Measurements from ENCODE around the gene LCN6.

DNA sequence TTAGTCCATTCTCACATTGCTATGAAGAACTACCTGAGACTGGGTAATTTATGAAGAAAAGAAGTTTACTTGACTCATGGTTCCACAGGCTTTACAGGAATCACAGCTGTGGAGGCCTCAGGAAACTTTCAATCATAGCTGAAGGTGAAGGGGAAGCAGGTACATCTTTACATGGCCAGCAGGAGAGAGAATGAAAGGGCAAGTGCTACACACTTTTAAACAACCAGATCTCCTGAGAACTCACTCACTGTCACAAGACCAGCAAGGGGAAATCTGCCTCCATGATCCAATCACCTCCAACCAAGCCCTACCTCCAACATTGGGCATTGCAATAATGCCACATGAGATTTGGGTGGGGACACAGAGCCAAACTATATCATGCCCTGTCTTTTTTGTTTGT lies 3.5 kb upstream of the LCN6 start:
- TF ChIP-seq EZH2 (IDR thresholded peaks at IDR 0.05) (no peak), POLR2AphosphoS5 (IDR thresholded peaks at IDR 0.05; ENCODE audit: borderline replicate concordance, low read depth, low read length) (no peak)
